GM12865 (cell line): ENCODE measurements around the gene LTF.

Experiments
- DNase-seq: peaks from one replicate; pipeline ENCODE4 v3.0.0; 2010; ENCODE audit warnings: low read depth
- H3K4me3 ChIP-seq: 2 replicates; pipeline ENCODE4 v1.5.1; 2011; ENCODE audit warnings: mild to moderate bottlenecking, low read depth, low read length, control low read depth
- TF ChIP-seq, protein P1 (sequence below): IDR thresholded peaks from 2 replicates; pipeline ENCODE4 v1.5.1; 2011; ENCODE audit warnings: low read length, control low read depth, low read depth, inconsistent platforms; ENCODE audit not compliant: insufficient read depth; ENCODE audit errors: missing control alignments

The LTF gene

DNA sequence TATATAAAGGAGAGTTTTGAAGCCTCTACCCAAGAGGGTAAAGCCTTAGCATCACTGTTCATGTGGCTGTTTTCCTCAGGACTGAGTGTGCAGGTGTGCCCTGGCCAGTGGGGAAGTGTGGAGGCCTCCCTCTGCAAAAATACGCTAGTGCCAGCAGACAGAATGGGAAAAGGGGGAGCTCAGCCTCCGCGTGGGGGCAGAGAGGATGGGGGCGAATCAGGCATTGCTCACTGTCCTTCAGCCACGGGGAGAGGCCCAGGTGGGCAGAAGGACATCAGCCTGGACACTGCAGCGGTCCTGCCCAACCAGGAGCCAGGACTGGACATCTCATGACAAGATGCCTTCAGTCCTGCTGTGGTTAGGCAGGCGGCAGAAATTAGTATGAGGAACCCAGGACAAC, 10.1 kb downstream of the LTF start:
- no peak for DNase-seq
- TF ChIP-seq, protein P1, sequence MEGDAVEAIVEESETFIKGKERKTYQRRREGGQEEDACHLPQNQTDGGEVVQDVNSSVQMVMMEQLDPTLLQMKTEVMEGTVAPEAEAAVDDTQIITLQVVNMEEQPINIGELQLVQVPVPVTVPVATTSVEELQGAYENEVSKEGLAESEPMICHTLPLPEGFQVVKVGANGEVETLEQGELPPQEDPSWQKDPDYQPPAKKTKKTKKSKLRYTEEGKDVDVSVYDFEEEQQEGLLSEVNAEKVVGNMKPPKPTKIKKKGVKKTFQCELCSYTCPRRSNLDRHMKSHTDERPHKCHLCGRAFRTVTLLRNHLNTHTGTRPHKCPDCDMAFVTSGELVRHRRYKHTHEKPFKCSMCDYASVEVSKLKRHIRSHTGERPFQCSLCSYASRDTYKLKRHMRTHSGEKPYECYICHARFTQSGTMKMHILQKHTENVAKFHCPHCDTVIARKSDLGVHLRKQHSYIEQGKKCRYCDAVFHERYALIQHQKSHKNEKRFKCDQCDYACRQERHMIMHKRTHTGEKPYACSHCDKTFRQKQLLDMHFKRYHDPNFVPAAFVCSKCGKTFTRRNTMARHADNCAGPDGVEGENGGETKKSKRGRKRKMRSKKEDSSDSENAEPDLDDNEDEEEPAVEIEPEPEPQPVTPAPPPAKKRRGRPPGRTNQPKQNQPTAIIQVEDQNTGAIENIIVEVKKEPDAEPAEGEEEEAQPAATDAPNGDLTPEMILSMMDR, result no peak
- no peak overlapping the region for H3K4me3 ChIP-seq

DNA sequence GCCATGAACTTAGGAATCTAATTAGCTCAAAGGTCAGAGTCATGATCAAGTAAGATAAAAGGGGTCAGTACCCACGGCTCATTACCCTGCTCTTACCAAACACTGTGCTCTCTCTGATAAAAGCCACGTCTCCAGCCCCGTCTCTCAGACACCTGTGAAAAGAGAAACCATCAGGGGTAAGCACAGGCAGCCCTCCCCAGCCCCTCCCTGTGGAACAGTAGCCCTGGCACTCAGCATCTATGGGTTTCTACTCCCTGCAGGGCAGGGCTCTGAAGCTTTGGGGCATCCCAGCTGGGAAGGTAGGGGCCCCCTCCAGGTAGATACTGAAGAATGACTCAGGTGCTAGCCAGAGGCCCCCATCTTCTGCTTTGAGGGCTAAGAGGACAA, 10.5 kb downstream of the LTF start:
- H3K4me3 ChIP-seq, result no peak overlapping the region
- no peak for DNase-seq
- TF ChIP-seq, protein P1, result no peak

GRCh38 chr3:46453526-46454208, 11.0 kb downstream of the LTF start:
- peak; percentile 5 for DNase-seq
- TF ChIP-seq, protein P1, result no peak
- H3K4me3 ChIP-seq, result no peak overlapping the region

DNA sequence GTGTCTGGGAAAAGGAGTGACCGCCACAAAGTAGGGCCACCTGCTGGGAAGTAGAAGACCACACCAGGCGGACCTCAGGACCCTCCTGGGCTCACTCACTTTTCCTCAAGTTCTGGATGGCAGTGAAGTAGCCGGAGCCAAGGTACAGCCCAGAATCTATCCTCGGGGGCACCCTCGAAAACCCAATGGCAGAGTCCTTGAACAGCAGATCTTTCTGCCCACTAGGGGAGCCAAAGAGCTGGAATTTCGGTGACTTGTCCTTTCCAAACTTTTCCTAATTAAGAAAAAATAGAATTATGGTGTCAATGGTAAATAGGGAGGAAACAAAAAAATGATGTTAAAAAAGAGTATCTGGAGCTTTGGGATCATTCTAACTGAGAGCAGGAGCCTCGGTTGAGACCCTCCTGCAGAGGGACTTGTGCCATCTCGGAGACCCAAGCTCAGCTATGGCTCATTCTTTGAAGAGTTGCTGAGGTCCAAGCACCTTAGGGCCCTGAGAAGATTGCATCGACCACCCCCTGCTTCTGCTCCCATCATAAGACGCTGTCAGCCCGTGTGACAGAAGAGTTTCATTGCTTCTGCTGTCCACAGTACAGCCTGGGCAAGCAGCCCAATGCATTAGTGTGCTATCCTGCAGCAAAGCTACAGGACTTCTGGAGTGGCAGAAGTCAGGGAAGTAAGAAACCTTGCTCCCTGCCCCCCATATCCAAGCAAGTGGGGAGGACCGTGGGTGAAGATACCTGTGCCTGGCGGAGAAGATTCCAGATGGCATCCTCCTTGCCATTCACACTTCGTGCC, 14.8 kb downstream of the LTF start:
- TF ChIP-seq, protein P1, result peak; percentile 63
- H3K4me3 ChIP-seq, result no peak overlapping the region
- peak; percentile 10 for DNase-seq

GRCh38 chr3:46448721-46449120, 16.0 kb downstream of the LTF start:
- no peak overlapping the region for H3K4me3 ChIP-seq
- no peak for DNase-seq
- TF ChIP-seq, protein P1, result no peak

- H3K4me3 ChIP-seq, result no peak overlapping the region
- no peak for DNase-seq
- TF ChIP-seq, protein P1, result no peak
Measured at GRCh38 chr3:46447228-46447985, 17.3 kb downstream of the LTF start.
